PC-9 (cell line): ENCODE results near the gene EPS15. TPM values are rescaled to one million over a fixed set of nuclear protein-coding genes. Genes with fewer than 3 reads are reported as not detected.

Experiments used
- BruUV-seq: library from RNA; stranded (reverse); fragments of 400-500 nt; replicated peaks from 2 replicates; lab custom pipeline; 2021; lab: Mats Ljungman, UMichigan
- CTCF ChIA-PET: fragments of 300-600 bp; sonication (Branson Sonifier 250); formaldehyde crosslinking; loops from one replicate; lab custom pipeline; 2022; ENCODE audit warnings: antibody characterized with exemption; lab: Charles Lee
- POLR2A ChIA-PET: fragments of 300-600 bp; sonication (Branson Sonifier 250); formaldehyde crosslinking; loops from one replicate; lab custom pipeline; 2022; ENCODE audit warnings: antibody characterized with exemption; ENCODE audit not compliant: unreplicated experiment; lab: Charles Lee
- DNase-seq, 2 experiments: peaks; one replicate each; pipeline versions ENCODE4 v3.0.0 to v3.0.0-alpha.2; 2015 to 2022; ENCODE audit warnings: mixed read lengths in 1 of 2
- H2AFZ ChIP-seq: fragments of 200-600 bp; sonication (generic); 2 replicates; pipeline ENCODE4 v1.8.1; 2017; ENCODE audit warnings: antibody characterized with exemption
- H3F3A ChIP-seq: fragments of 200-600 bp; sonication (generic); 2 replicates; pipeline ENCODE4 v1.8.1; 2017; ENCODE audit warnings: antibody characterized with exemption, mild to moderate bottlenecking, low read depth; ENCODE audit not compliant: insufficient read depth
- H3K27ac ChIP-seq: fragments of 200-600 bp; sonication (generic); 2 replicates; pipeline ENCODE4 v1.6.1; 2016; ENCODE audit warnings: mixed run types
- H3K27me3 ChIP-seq: fragments of 200-600 bp; sonication (generic); 2 replicates; pipeline ENCODE4 v1.6.1; 2016; ENCODE audit warnings: low read depth, mixed run types; ENCODE audit not compliant: insufficient read depth
- H3K36me3 ChIP-seq: fragments of 200-600 bp; sonication (generic); 2 replicates; pipeline ENCODE4 v1.6.1; 2016; ENCODE audit warnings: low read depth, mixed run types
- H3K4me1 ChIP-seq: fragments of 200-600 bp; sonication (generic); replicated peaks from 2 replicates; pipeline ENCODE4 v1.6.1; 2016; ENCODE audit warnings: mixed run types; ENCODE audit not compliant: insufficient read depth
- H3K4me2 ChIP-seq: fragments of 200-600 bp; sonication (generic); 2 replicates; pipeline ENCODE4 v1.6.1; 2017; ENCODE audit warnings: mixed run types
- H3K4me3 ChIP-seq: fragments of 200-600 bp; sonication (generic); 2 replicates; pipeline ENCODE4 v1.6.1; 2016; ENCODE audit warnings: mixed run types
- H3K79me2 ChIP-seq: fragments of 200-600 bp; sonication (generic); 2 replicates; pipeline ENCODE4 v1.6.1; 2017; ENCODE audit warnings: low read depth, mixed run types
- H3K9me2 ChIP-seq: fragments of 200-600 bp; sonication (generic); 2 replicates; pipeline ENCODE4 v1.8.1; 2017; ENCODE audit warnings: mild to moderate bottlenecking; ENCODE audit not compliant: insufficient read depth
- H3K9me3 ChIP-seq: fragments of 200-600 bp; sonication (generic); 2 replicates; pipeline ENCODE4 v1.8.1; 2016; ENCODE audit warnings: low read depth; ENCODE audit not compliant: insufficient read depth
- H4K20me1 ChIP-seq: fragments of 200-600 bp; sonication (generic); 2 replicates; pipeline ENCODE4 v1.8.1; 2017; ENCODE audit not compliant: insufficient read depth
- CTCF ChIP-seq: fragments of 200-600 bp; sonication (generic); conservative IDR thresholded peaks from 2 replicates; pipeline ENCODE4 v1.6.1; 2017; ENCODE audit warnings: mixed run types, antibody characterized with exemption, mild to moderate bottlenecking, moderate library complexity
- EZH2 ChIP-seq: fragments of 200-600 bp; sonication (generic); IDR thresholded peaks from 2 replicates; pipeline ENCODE4 v1.8.0; 2017; ENCODE audit warnings: antibody characterized with exemption, low read depth
- intact Hi-C: fragments of 100-400 bp; cut with micrococcal nuclease; formaldehyde crosslinking; loops from one replicate; pipeline ENCODE4 v1.10.0; 2022; ENCODE audit not compliant: unreplicated experiment
- total RNA-seq: library from RNA; stranded (reverse); gene quantifications from 2 replicates; pipeline ENCODE4 v1.2.3, GENCODE V29; 2021

EPS15 gene
- total RNA-seq, 1 experiment from 2014 or later: 60.1 TPM

GRCh38 chr1:51542158-51542953, 23.3 kb upstream of the EPS15 start:
- ChIA-PET POLR2A (no interaction called here), CTCF (interaction anchor here (0.6 kb wide), 1 partner anchor 11 kb away, joined by 4 read pairs; no protein-coding TSS in a partner anchor)
- H2AFZ ChIP-seq: no peak overlapping the region
- BruUV-seq: no TSS peak
- H3F3A ChIP-seq: peaks cover 35% of the 10 kb centered on the region
- intact Hi-C loops: no loop called here
- peaks cover 5% of the 10 kb centered on the region; the same call in 1 of the 2 replicates for H3K9me3 ChIP-seq
- peak overlapping the region; percentile 45; the same call in 1 of the 2 replicates for H3K4me2 ChIP-seq
- H3K27ac ChIP-seq: peak overlapping the region; percentile 71
- no peak overlapping the region for H3K4me3 ChIP-seq
- no peaks in the 10 kb centered on the region for H3K36me3 ChIP-seq
- H3K4me1 ChIP-seq: peaks cover 56% of the 10 kb centered on the region
- H4K20me1 ChIP-seq: no peaks in the 10 kb centered on the region
- no peaks in the 10 kb centered on the region for H3K27me3 ChIP-seq
- no peak for DNase-seq
- TF ChIP-seq EZH2: no peak
- no peak for TF ChIP-seq CTCF
- no peaks in the 10 kb centered on the region for H3K9me2 ChIP-seq
- no peaks in the 10 kb centered on the region for H3K79me2 ChIP-seq

DNA sequence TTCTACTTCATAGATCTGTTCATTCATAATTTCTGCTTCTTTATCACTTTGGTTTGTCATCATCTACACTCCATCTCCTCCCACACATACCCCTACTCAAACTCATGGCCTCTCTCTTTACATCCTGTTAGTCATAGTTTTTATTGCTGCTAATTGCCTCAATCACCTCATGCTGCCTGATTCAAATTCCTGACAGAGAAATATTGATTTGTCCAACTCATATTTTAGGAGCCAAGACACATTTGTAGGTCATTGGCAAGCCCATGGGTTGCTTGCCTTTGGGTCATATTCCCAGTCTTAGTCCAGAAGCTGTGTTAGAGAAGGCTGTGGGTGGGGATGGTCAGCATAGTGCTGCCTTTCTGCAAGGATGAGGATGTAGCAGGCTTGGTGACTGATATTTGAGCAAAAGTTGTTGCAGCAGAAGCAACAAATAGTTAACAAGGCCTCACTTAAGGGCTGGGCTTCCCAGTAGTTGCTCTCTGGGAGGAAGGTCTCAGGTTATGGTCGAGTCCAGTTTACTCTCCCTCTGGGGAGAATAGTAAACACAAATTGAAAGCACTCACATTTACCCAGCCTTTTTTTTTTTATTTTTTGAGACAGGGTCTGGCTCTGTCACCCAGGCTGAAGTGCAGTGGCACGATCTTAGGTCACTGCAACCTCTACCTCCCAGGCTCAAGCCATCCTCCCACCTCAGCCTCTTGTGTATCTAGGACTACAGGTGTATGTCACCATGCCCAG, 22.4 kb upstream of the EPS15 start:
- peak overlapping the region; percentile 71 for H3K27ac ChIP-seq
- no TSS peak for BruUV-seq
- intact Hi-C loops: no loop called here
- H4K20me1 ChIP-seq: no peaks in the 10 kb centered on the region
- DNase-seq: peak in 1 of 2 experiments; percentile 83
- H3K9me3 ChIP-seq: peaks cover 5% of the 10 kb centered on the region; the same call in 1 of the 2 replicates
- H3K4me3 ChIP-seq: no peak overlapping the region
- POLR2A ChIA-PET: no interaction called here
- peaks cover 56% of the 10 kb centered on the region for H3K4me1 ChIP-seq
- CTCF ChIA-PET: no interaction called here
- no peaks in the 10 kb centered on the region for H3K9me2 ChIP-seq
- H3K36me3 ChIP-seq: no peaks in the 10 kb centered on the region
- no peak overlapping the region for H2AFZ ChIP-seq
- H3F3A ChIP-seq: peaks cover 35% of the 10 kb centered on the region
- TF ChIP-seq CTCF (no peak), EZH2 (no peak)
- H3K79me2 ChIP-seq: no peaks in the 10 kb centered on the region
- peak overlapping the region; percentile 45 for H3K4me2 ChIP-seq
- no peaks in the 10 kb centered on the region for H3K27me3 ChIP-seq

- H2AFZ ChIP-seq: no peak overlapping the region
- peaks cover 37% of the 10 kb centered on the region for H3K4me1 ChIP-seq
- H4K20me1 ChIP-seq: no peaks in the 10 kb centered on the region
- TF ChIP-seq CTCF (no peak), EZH2 (no peak)
- no peak overlapping the region for H3K27ac ChIP-seq
- peaks cover 20% of the 10 kb centered on the region; the same call in 1 of the 2 replicates for H3F3A ChIP-seq
- no peak overlapping the region for H3K4me3 ChIP-seq
- no peaks in the 10 kb centered on the region for H3K36me3 ChIP-seq
- no peaks in the 10 kb centered on the region for H3K79me2 ChIP-seq
- ChIA-PET POLR2A (no interaction called here), CTCF (no interaction called here)
- no peak overlapping the region for H3K4me2 ChIP-seq
- DNase-seq: no peak
- H3K27me3 ChIP-seq: no peaks in the 10 kb centered on the region
- intact Hi-C loops: no loop called here
- H3K9me2 ChIP-seq: no peaks in the 10 kb centered on the region; the same call in 1 of the 2 replicates
- BruUV-seq: no TSS peak
- H3K9me3 ChIP-seq: peaks cover 5% of the 10 kb centered on the region; the same call in 1 of the 2 replicates
These were observed 18.5 kb upstream of the EPS15 start for GRCh38 chr1:51537568-51537967.
